Pancreas (tissue), 10 donors: ENCODE results near the gene NT5C3A. TPM values are rescaled to one million over a fixed set of nuclear protein-coding genes. Genes with fewer than 3 reads are reported as not detected.

Experiments used
- ATAC-seq, 4 donors: fragments of 200-7000 bp; cut with Tn5 transposase; one replicate each; pipeline versions ENCODE4 v1.8.0 to v1.9.1; 2020; ENCODE audit warnings: mild to moderate bottlenecking in 4 of 4, moderate library complexity in 4 of 4
- DNase-seq, 6 donors: peaks; one replicate each; pipeline ENCODE4 v3.0.0-alpha.2; 2020
- FAIRE-seq: peaks from 2 replicates; lab custom pipeline; 2012; peaks lifted over from hg19 to GRCh38; lab: Jason Lieb, UNC
- H3K27ac ChIP-seq, 4 donors: fragments of 200-600 bp; sonication (generic); 1 replicate in 3 of 4; 2 replicates in 1 of 4; pipeline versions ENCODE4 v1.5.0 to v1.8.0; 2020
- H3K27me3 ChIP-seq, 4 donors: fragments of 200-600 bp; one replicate each; pipeline ENCODE4 v1.8.0; 2021
- H3K36me3 ChIP-seq, 3 donors: fragments of 200-600 bp; sonication (generic) in 1 of 3; one replicate each; pipeline versions ENCODE4 v1.5.0 to v1.8.0; 2020 to 2021
- H3K4me1 ChIP-seq, 3 donors: fragments of 200-600 bp; one replicate each; pipeline ENCODE4 v1.8.0; 2021
- H3K4me3 ChIP-seq, 4 donors: fragments of 200-600 bp; sonication (generic) in 2 of 4; one replicate each; pipeline versions ENCODE4 v1.5.0 to v1.8.0; 2020 to 2021
- H3K9me3 ChIP-seq, 4 donors: fragments of 200-600 bp; one replicate each; pipeline ENCODE4 v1.8.0; 2021
- whole genome bisulfite sequencing, 2 donors: extraction: QIAGEN DNeasy Blood & Tissue Kit; methylation state at CpG; one replicate each; pipeline ENCODE4 v1.1.7; 2013; 5-methylcytosine and 5-hydroxymethylcytosine counted together
- intact Hi-C, 3 donors: fragments of 100-400 bp; cut with DNase I; formaldehyde crosslinking; loops; one replicate each; pipeline versions ENCODE4 v1.11.1 to v1.14.2; 2022
- polyA plus RNA-seq, 2 donors: library from polyadenylated mRNA; stranded (reverse); fragments of 200-250 nt; gene quantifications; one replicate each; pipeline ENCODE4 v1.2.3, GENCODE V29; 2013
- total RNA-seq, 6 donors: library from RNA; stranded (reverse); fragmentation: NEBNext Ultra II Directional in 4 of 6; extraction: Animal tissue kit (Norgen Biotek cat#: 25700) in 4 of 6; gene quantifications; one replicate each; pipeline versions ENCODE4 v1.2.1 to v1.2.4, GENCODE V29; 2021 to 2023
- TF ChIP-seq, protein P1 (sequence below), 4 donors: fragments of 200-600 bp; sonication (generic) in 3 of 4; IDR thresholded peaks; one replicate each; pipeline versions ENCODE4 v1.5.0 to v1.8.0; 2021; ENCODE audit warnings: antibody characterized with exemption in 4 of 4
- donor health status: healthy with polysubstance abuse.
- donor health status: DM: no; HTN: no; CAD: no; lungs with moderate emphysema.
- donor health status: DM: no; HTN: no; CAD: no.
- donor health status: control.
- donor health status: control.
- donor health status: Bipolar disorder and iron deficiency.
- donor health status: DM: yes; HTN: yes; CAD: no.
- donor health status: DM: no; HTN: no; CAD: no.
- donor health status: DM: no; HTN: no; CAD: no.
- donor health status: DM: yes; HTN: yes; CAD: no.

NT5C3A gene
- total and polyA plus RNA-seq, 8 donors: 13.8 to 30.3 (median 24.6) TPM

DNA sequence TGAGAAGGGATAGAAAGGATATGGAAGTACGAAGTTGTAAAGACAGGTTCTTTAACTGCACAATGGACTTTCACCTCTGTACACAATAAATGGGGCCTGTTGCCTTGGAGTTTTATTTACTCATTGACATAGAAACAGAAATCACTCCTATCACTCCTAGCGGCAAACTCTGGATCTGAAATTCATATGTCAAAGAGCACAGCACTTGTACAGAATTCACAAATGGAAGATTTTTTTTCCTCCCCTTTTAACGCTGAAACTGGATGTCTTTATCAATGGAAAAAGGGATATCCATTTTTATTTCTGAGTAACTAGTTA, 18.2 kb downstream of the NT5C3A start:
- intact Hi-C loops: no loop called here
- ATAC-seq: peak; percentile 84 to 90 (median 87)
- Histone ChIP-seq H3K27ac (peak overlapping the region; percentile 66 to 92 (median 80)), H3K4me3 (peak overlapping the region in 2 of 4 donors; percentile 16 to 22), H3K27me3 (no peaks in the 10 kb centered on the region), H3K4me1 (peaks cover 29 to 45% (median 35%) of the 10 kb centered on the region in 3 donors), H3K36me3 (no peaks in the 10 kb centered on the region), H3K9me3 (no peaks in the 10 kb centered on the region)
- DNase-seq: peak in 2 of 6 donors; percentile 42 to 48
- peak; percentile 84 for FAIRE-seq
- TF ChIP-seq, protein P1, sequence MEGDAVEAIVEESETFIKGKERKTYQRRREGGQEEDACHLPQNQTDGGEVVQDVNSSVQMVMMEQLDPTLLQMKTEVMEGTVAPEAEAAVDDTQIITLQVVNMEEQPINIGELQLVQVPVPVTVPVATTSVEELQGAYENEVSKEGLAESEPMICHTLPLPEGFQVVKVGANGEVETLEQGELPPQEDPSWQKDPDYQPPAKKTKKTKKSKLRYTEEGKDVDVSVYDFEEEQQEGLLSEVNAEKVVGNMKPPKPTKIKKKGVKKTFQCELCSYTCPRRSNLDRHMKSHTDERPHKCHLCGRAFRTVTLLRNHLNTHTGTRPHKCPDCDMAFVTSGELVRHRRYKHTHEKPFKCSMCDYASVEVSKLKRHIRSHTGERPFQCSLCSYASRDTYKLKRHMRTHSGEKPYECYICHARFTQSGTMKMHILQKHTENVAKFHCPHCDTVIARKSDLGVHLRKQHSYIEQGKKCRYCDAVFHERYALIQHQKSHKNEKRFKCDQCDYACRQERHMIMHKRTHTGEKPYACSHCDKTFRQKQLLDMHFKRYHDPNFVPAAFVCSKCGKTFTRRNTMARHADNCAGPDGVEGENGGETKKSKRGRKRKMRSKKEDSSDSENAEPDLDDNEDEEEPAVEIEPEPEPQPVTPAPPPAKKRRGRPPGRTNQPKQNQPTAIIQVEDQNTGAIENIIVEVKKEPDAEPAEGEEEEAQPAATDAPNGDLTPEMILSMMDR (IDR thresholded peaks at IDR 0.05): peak in 3 of 4 donors; percentile 26 to 45 (median 34)
- 5 to 7% methylated on average over 3 of the region's 3 CpGs for WGBS, 2 donors

GRCh38 chr7:33043501-33044400, 18.8 kb downstream of the NT5C3A start:
- Histone ChIP-seq H3K4me3 (peak overlapping the region in 2 of 4 donors; percentile 16 to 22), H3K9me3 (no peaks in the 10 kb centered on the region), H3K4me1 (peaks cover 30 to 43% (median 35%) of the 10 kb centered on the region in 3 donors), H3K27me3 (no peaks in the 10 kb centered on the region), H3K27ac (peak overlapping the region; percentile 66 to 92 (median 80)), H3K36me3 (no peaks in the 10 kb centered on the region)
- WGBS, 2 donors: 49 to 51% methylated on average over 6 of the region's 6 CpGs
- no peak for DNase-seq
- no peak for FAIRE-seq
- TF ChIP-seq, protein P1 (IDR thresholded peaks at IDR 0.05): no peak
- intact Hi-C loops: no loop called here
- peak; percentile 6 to 24 (median 10) for ATAC-seq

- H3K4me1 ChIP-seq: peaks cover 33 to 54% (median 51%) of the 10 kb centered on the region in 3 donors
- TF ChIP-seq, protein P1 (IDR thresholded peaks at IDR 0.05): no peak
- H3K27ac ChIP-seq: peak overlapping the region in 2 of 4 donors; percentile 90 to 92
- WGBS, 2 donors: 72 to 74% methylated on average over 8 of the region's 8 CpGs
- H3K4me3 ChIP-seq: no peak overlapping the region
- H3K27me3 ChIP-seq: no peaks in the 10 kb centered on the region
- no peaks in the 10 kb centered on the region for H3K36me3 ChIP-seq
- DNase-seq (no peak), FAIRE-seq (no peak), ATAC-seq (no peak)
- no peaks in the 10 kb centered on the region for H3K9me3 ChIP-seq
- intact Hi-C loops: no loop called here
Observed at GRCh38 chr7:33041631-33042428, 20.7 kb downstream of the NT5C3A start.

DNA sequence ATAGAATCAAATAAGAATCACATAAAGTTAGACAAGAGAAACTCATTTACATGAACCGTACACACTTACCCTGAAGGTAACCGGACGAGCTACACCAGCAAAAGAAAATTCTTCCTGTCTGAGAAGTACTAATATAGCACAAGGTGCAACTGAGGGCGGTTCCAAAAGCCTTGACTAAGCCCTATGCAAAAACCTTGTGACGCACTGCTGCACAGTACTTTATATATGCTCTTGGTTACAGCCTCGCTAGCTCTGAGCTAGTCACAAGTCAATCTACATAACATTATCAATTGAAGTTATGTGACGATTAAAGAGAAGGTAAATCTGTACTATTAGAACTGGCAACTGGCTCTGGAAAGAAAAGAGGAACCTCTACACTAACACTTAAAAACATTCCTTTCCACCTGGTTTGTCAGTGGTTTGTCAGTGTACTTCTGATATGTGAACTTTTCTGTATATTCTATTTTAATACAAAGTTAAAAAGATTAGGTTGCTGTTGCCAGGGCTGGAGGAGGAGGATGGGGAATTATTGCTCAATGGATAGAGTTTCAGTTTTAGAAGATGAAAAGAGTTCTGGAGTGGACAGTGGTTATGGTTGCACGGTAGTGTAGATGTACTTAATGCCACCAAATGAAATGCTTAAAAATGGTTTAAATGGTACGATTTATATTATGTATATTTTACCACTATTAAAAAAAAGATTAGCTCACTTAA, 21.6 kb downstream of the NT5C3A start:
- Histone ChIP-seq H3K27ac (peak overlapping the region in 2 of 4 donors; percentile 90 to 92), H3K4me1 (peaks cover 33 to 54% (median 51%) of the 10 kb centered on the region in 3 donors), H3K27me3 (no peaks in the 10 kb centered on the region), H3K4me3 (peak overlapping the region in 3 of 4 donors; percentile 4 to 40 (median 35)), H3K36me3 (no peaks in the 10 kb centered on the region), H3K9me3 (no peaks in the 10 kb centered on the region)
- FAIRE-seq: peak; percentile 85
- TF ChIP-seq, protein P1 (IDR thresholded peaks at IDR 0.05): no peak
- peak in 3 of 6 donors; percentile 45 to 69 (median 46) for DNase-seq
- 10 to 12% methylated on average over 9 of the region's 9 CpGs for WGBS, 2 donors
- intact Hi-C loops: no loop called here
- peak; percentile 69 to 88 (median 80) for ATAC-seq
